ENCODE results near the gene DHTKD1.
A peak's percentile ranks its signal among the peaks of the same experiment; 100 is the strongest.

Gene DHTKD1, protein sequence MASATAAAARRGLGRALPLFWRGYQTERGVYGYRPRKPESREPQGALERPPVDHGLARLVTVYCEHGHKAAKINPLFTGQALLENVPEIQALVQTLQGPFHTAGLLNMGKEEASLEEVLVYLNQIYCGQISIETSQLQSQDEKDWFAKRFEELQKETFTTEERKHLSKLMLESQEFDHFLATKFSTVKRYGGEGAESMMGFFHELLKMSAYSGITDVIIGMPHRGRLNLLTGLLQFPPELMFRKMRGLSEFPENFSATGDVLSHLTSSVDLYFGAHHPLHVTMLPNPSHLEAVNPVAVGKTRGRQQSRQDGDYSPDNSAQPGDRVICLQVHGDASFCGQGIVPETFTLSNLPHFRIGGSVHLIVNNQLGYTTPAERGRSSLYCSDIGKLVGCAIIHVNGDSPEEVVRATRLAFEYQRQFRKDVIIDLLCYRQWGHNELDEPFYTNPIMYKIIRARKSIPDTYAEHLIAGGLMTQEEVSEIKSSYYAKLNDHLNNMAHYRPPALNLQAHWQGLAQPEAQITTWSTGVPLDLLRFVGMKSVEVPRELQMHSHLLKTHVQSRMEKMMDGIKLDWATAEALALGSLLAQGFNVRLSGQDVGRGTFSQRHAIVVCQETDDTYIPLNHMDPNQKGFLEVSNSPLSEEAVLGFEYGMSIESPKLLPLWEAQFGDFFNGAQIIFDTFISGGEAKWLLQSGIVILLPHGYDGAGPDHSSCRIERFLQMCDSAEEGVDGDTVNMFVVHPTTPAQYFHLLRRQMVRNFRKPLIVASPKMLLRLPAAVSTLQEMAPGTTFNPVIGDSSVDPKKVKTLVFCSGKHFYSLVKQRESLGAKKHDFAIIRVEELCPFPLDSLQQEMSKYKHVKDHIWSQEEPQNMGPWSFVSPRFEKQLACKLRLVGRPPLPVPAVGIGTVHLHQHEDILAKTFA

DNA sequence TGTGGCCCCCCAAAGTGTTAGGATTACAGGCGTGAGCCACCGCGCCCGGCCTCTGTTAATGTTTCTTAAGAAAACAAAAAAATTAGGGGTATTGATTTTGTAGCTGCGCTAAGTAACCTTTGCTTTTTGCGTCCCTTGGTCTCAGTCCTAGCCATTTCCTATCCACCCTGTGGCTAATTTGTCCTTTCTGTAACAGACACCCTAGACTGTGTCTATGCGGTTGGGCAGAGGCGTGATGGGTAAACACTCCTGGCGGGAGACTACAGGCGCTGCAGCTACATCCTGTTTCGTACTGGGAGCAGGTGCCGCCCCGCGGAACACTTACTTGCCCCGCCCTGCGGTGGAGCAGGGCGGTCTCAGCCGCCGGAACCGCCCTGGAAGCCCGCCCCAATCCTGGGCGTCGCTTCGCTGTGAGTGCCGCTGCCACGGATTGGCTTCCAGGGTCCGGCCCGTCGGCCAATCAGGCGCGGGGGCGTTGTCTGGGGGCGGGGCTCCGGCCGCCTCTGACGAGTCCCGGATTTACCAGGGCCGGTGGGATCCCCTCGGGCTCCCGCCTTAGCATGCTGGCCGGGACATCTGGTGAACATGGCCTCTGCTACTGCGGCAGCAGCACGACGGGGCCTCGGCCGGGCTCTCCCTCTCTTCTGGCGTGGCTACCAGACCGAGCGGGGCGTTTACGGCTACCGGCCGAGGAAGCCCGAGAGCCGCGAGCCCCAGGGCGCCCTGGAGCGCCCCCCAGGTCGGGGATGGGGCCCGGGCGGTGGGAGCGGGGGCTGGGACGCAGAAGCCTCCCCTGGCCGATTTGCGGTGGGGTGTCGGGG is at the start of gene DHTKD1:
Gene DHTKD1, plus strand, starts transcription at position 506 of the 821 bp plus-strand sequence. Its CDS starts 80 bp downstream, at position 586.
- Histone ChIP-seq H3K4me1 (ENCODE audit: control insufficient read depth, insufficient read depth, low read length) (peaks cover 6% of the 10 kb centered on the region), H3K36me3 (ENCODE audit: control insufficient read depth in 2 of 2, insufficient read depth in 2 of 2, low read length in 2 of 2) (no peaks in the 10 kb centered on the region), H3K9ac (ENCODE audit: low read length in 2 of 2) (peak within 1 kb of the TSS; percentile 74 to 80), H3K27me3 (ENCODE audit: control insufficient read depth in 1 of 2, insufficient read depth in 2 of 2, low read length in 2 of 2) (no peaks in the 10 kb centered on the region), H3K9me3 (ENCODE audit: control insufficient read depth in 2 of 2, low read length in 2 of 2) (no peaks in the 10 kb centered on the region), H3K4me3 (ENCODE audit: low read length in 2 of 2) (peak within 1 kb of the TSS; percentile 82 to 92), H3K27ac (ENCODE audit: low read length) (peak within 1 kb of the TSS; percentile 66)

DNA sequence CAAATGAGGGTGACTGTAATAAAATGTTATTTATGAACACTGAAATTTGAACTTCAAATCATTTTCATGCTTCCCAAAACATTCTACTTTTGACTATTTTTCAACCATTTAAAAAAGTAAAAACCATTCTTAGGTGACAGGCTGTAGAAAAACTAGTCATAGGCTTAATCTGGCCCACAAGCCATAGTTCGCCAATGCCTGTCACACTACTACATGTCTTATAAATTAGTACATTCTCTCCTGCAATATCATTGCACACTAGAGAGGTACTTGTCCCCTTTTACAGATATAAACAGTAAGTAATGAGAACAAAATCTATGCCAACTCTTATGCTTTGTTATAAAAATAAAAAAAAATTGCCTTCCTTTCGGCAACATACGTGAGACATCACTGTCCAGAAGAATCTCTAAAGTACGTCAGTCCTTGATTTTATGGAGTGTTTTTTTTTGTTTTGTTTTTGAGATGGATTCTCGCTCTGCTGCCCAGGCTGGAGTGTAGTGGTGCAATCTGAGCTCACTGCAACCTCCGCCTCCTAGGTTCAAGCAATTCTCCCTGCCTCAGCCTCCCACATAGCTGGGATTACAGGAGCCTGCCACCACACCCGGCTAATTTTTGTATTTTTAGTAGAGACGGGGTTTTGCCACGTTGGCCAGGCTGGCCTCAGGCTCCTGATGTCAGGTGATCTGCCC is 49.3 kb upstream of the DHTKD1 start:
- H3K27ac ChIP-seq (ENCODE audit: low read length), result no peak overlapping the region
- H3K9ac ChIP-seq (ENCODE audit: low read length in 2 of 2), result no peak overlapping the region
- H3K36me3 ChIP-seq (ENCODE audit: control insufficient read depth in 2 of 2, insufficient read depth in 2 of 2, low read length in 2 of 2), result no peaks in the 10 kb centered on the region
- H3K4me3 ChIP-seq (ENCODE audit: low read length in 2 of 2), result no peak overlapping the region
- no peaks in the 10 kb centered on the region for H3K27me3 ChIP-seq (ENCODE audit: control insufficient read depth in 1 of 2, insufficient read depth in 2 of 2, low read length in 2 of 2)
- no peaks in the 10 kb centered on the region for H3K4me1 ChIP-seq (ENCODE audit: control insufficient read depth, insufficient read depth, low read length)
- no peaks in the 10 kb centered on the region for H3K9me3 ChIP-seq (ENCODE audit: control insufficient read depth in 2 of 2, low read length in 2 of 2)

DNA sequence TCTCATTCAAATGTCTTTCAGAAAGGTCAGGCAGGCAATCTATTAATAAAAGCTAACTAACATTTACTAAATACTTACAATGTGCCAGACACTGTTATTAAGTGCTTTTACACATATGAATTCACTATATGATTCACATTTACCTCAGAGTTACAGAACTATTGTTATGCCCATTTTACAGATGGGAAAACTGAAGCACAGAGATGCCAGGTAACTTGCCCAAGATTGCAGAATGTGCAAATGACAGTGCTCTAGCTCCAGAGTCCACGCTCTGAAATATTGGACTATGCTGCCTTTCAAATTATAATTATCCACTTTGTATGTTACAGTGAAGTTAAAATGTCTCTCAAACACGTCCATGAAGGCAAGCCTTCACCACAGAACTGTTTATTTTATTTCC is 48.2 kb upstream of the DHTKD1 start:
- Histone ChIP-seq H3K9me3 (ENCODE audit: control insufficient read depth in 2 of 2, low read length in 2 of 2) (no peaks in the 10 kb centered on the region), H3K4me1 (ENCODE audit: control insufficient read depth, insufficient read depth, low read length) (no peaks in the 10 kb centered on the region), H3K4me3 (ENCODE audit: low read length in 2 of 2) (no peak overlapping the region), H3K27ac (ENCODE audit: low read length) (no peak overlapping the region), H3K27me3 (ENCODE audit: control insufficient read depth in 1 of 2, insufficient read depth in 2 of 2, low read length in 2 of 2) (no peaks in the 10 kb centered on the region), H3K36me3 (ENCODE audit: control insufficient read depth in 2 of 2, insufficient read depth in 2 of 2, low read length in 2 of 2) (no peaks in the 10 kb centered on the region), H3K9ac (ENCODE audit: low read length in 2 of 2) (no peak overlapping the region)

DNA sequence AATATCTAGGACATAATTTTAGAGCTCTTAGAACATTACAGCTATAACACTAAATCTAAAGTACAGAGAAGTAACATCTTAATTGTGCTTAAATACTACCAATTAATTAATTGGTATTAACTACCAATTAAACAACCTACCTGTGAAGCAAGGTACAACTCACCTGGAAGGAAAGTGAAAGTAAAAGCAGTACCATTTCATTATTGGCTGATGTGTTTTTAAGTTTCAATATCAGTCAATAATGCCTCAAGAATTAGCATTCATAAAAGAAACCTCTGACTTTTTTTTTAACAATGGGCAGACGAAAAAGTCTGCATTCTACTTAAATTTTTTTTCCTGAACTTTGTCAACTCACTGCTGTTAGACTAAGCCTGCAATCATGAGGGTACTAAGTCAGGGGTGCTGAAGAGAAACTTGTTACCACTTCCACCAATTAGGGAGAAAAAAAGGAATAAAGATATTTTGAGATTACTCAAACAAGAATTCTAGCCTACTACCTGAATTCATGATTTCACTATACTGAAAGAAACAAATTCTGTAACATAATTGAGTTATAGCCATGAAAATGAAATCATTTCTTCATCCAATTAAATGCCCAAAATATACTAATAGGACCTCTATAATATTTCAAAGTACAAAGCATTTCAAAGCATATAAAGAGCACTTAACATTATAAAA is 46.0 kb upstream of the DHTKD1 start:
- Histone ChIP-seq H3K4me3 (ENCODE audit: low read length in 2 of 2) (no peak overlapping the region), H3K4me1 (ENCODE audit: control insufficient read depth, insufficient read depth, low read length) (no peaks in the 10 kb centered on the region), H3K36me3 (ENCODE audit: control insufficient read depth in 2 of 2, insufficient read depth in 2 of 2, low read length in 2 of 2) (no peaks in the 10 kb centered on the region), H3K27ac (ENCODE audit: low read length) (no peak overlapping the region), H3K27me3 (ENCODE audit: control insufficient read depth in 1 of 2, insufficient read depth in 2 of 2, low read length in 2 of 2) (no peaks in the 10 kb centered on the region), H3K9me3 (ENCODE audit: control insufficient read depth in 2 of 2, low read length in 2 of 2) (no peaks in the 10 kb centered on the region), H3K9ac (ENCODE audit: low read length in 2 of 2) (no peak overlapping the region)

DNA sequence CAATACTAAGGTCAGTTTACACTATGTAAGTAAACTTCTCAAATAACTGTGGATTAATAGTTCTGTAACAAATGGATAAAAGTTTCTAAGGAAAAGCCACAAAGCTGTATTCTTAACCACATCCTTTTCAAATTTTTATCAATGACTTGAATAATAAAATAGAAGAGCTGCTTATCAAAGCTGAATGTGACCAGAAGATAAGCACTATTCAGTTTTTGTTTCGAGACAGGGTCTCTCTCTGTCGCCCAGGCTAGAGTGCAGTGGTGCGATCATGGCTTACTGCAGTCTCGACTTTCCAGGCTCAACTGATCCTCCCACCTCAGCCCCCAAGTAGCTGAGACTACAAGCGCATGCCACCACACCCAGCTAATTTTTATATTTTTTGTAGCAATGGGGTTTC is 43.2 kb upstream of the DHTKD1 start:
- Histone ChIP-seq H3K36me3 (ENCODE audit: control insufficient read depth in 2 of 2, insufficient read depth in 2 of 2, low read length in 2 of 2) (peaks cover 6 to 11% of the 10 kb centered on the region in 2 donors), H3K27ac (ENCODE audit: low read length) (no peak overlapping the region), H3K27me3 (ENCODE audit: control insufficient read depth in 1 of 2, insufficient read depth in 2 of 2, low read length in 2 of 2) (no peaks in the 10 kb centered on the region)

DNA sequence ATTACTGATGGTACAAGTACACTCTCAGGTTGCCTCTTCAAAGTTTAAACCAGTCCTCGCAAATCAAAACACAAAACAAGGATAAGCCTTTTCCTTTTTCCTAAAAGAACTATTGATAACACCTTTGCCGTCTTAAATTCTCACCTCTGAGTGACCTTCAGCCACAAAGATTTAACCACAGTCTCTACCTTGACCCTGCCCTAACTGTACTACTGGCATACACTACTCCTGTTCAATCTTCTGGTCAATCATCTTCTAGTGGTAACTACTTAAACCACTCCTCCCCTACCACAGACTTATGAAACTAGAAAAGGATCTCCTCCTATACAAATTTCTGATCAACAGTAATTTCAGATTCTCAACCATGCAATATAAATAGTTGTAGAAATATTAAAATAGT is 41.2 kb upstream of the DHTKD1 start:
- Histone ChIP-seq H3K27ac (ENCODE audit: low read length) (no peak overlapping the region), H3K4me1 (ENCODE audit: control insufficient read depth, insufficient read depth, low read length) (no peaks in the 10 kb centered on the region), H3K4me3 (ENCODE audit: low read length in 2 of 2) (no peak overlapping the region), H3K9me3 (ENCODE audit: control insufficient read depth in 2 of 2, low read length in 2 of 2) (no peaks in the 10 kb centered on the region), H3K36me3 (ENCODE audit: control insufficient read depth in 2 of 2, insufficient read depth in 2 of 2, low read length in 2 of 2) (peaks cover 6 to 11% of the 10 kb centered on the region in 2 donors), H3K27me3 (ENCODE audit: control insufficient read depth in 1 of 2, insufficient read depth in 2 of 2, low read length in 2 of 2) (no peaks in the 10 kb centered on the region), H3K9ac (ENCODE audit: low read length in 2 of 2) (no peak overlapping the region)

More for the DNA sequence above, 43.2 kb upstream of the DHTKD1 start:
- no peak overlapping the region for H3K9ac ChIP-seq (ENCODE audit: low read length in 2 of 2)
- H3K4me1 ChIP-seq (ENCODE audit: control insufficient read depth, insufficient read depth, low read length), result no peaks in the 10 kb centered on the region
- H3K9me3 ChIP-seq (ENCODE audit: control insufficient read depth in 2 of 2, low read length in 2 of 2), result no peaks in the 10 kb centered on the region
- H3K4me3 ChIP-seq (ENCODE audit: low read length in 2 of 2), result no peak overlapping the region

DNA sequence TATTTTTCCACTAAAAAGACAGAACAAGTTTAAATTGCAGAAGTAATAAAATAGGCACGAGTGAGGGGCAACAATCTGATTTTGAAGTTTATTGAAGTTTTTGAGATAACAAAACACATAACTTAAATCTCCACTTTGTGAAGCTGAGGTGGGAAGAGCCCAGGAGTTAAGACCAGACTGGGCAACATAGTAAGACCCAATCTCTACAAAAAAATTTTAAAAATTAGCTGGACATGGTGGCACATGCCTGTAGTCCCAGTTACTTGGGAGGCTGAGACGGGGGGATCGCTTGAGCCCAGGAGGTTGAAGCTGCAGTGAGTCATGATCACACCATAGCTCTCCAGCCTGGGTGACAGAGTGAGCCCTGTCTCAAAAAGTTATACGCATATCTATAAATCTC is 37.4 kb upstream of the DHTKD1 start:
- Histone ChIP-seq H3K27me3 (ENCODE audit: control insufficient read depth in 1 of 2, insufficient read depth in 2 of 2, low read length in 2 of 2) (no peaks in the 10 kb centered on the region), H3K27ac (ENCODE audit: low read length) (no peak overlapping the region), H3K36me3 (ENCODE audit: control insufficient read depth in 2 of 2, insufficient read depth in 2 of 2, low read length in 2 of 2) (peaks cover 14 to 18% of the 10 kb centered on the region in 2 donors), H3K4me3 (ENCODE audit: low read length in 2 of 2) (no peak overlapping the region), H3K9ac (ENCODE audit: low read length in 2 of 2) (no peak overlapping the region), H3K4me1 (ENCODE audit: control insufficient read depth, insufficient read depth, low read length) (no peaks in the 10 kb centered on the region), H3K9me3 (ENCODE audit: control insufficient read depth in 2 of 2, low read length in 2 of 2) (no peaks in the 10 kb centered on the region)

DNA sequence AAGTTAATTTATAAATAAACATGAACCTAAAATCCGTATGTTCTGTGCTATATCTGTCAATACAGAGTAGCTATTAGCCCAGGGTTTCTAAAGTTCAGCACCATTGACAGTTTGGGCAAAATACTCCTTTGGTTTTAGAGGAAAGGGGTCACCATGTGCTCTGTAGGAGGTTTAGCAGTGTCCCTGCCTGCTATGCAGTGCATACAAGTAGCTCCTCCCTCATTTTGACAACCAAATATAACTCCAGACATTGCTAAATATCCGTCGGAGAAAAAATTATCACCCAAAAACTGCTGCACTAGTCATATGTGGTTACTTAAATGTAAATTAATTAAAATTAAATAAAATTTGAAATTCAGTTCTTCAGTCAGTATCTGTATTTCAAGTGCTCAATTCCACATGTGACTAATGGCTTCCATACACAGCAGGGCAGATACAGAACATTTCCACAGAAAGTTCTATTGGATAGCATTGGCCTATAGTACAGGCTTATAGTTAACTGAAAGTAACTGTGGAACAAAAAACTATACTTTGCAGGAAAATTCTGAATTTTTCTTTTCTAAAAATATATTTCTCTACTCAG is 32.6 kb upstream of the DHTKD1 start:
- H3K4me3 ChIP-seq (ENCODE audit: low read length in 2 of 2), result no peak overlapping the region
- H3K4me1 ChIP-seq (ENCODE audit: control insufficient read depth, insufficient read depth, low read length), result no peaks in the 10 kb centered on the region
- H3K27ac ChIP-seq (ENCODE audit: low read length), result no peak overlapping the region
- H3K36me3 ChIP-seq (ENCODE audit: control insufficient read depth in 2 of 2, insufficient read depth in 2 of 2, low read length in 2 of 2), result peaks cover 7 to 8% of the 10 kb centered on the region in 2 donors
- H3K9ac ChIP-seq (ENCODE audit: low read length in 2 of 2), result no peak overlapping the region
- no peaks in the 10 kb centered on the region for H3K27me3 ChIP-seq (ENCODE audit: control insufficient read depth in 1 of 2, insufficient read depth in 2 of 2, low read length in 2 of 2)
- no peaks in the 10 kb centered on the region for H3K9me3 ChIP-seq (ENCODE audit: control insufficient read depth in 2 of 2, low read length in 2 of 2)

DNA sequence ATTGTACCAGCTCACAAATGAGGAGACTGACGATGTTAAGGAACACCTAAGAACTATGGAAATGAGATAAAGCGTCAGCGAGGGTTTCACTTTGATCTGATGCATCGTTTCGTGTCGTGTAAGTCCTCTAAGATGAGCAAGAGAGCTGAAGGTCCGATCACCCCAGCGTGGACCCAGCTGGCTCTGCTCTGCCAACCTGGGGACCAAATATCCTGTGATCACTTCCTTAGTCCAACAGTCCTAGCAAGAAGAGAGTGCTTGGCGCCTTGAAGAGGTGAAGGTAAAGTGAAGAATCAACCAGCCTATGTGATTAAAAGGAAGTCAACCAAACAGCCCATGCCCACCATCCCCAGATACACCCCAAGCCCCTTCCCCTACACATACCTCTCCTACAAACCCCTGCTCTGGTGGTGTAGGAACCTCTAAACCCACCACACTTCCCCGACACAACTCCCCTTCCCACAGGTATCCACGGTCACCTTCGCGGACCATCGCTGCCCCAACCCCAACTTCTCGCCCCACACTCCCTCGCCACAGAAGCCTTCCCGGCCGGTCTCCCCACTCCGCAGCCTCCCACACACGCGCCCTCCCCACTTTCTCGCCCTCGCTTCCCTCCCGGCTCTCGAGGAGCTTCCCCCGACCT is 26.9 kb upstream of the DHTKD1 start:
- peak overlapping the region; percentile 99 for H3K27ac ChIP-seq (ENCODE audit: low read length)
- H3K9me3 ChIP-seq (ENCODE audit: control insufficient read depth in 2 of 2, low read length in 2 of 2), result no peaks in the 10 kb centered on the region
- H3K9ac ChIP-seq (ENCODE audit: low read length in 2 of 2), result peak overlapping the region; percentile 74 to 93
- peaks cover 4% of the 10 kb centered on the region for H3K4me1 ChIP-seq (ENCODE audit: control insufficient read depth, insufficient read depth, low read length)
- H3K4me3 ChIP-seq (ENCODE audit: low read length in 2 of 2), result peak overlapping the region; percentile 91 to 93
- no peaks in the 10 kb centered on the region for H3K36me3 ChIP-seq (ENCODE audit: control insufficient read depth in 2 of 2, insufficient read depth in 2 of 2, low read length in 2 of 2)
- no peaks in the 10 kb centered on the region for H3K27me3 ChIP-seq (ENCODE audit: control insufficient read depth in 1 of 2, insufficient read depth in 2 of 2, low read length in 2 of 2)

Measured in stomach smooth muscle (tissue), 2 donors.